ENCODE data around the gene WWOX.
"Not testable (repeated sequence)": the region's sequence is repeated elsewhere in the genome, so short reads cannot be mapped to it uniquely, and the experiment has no call there.

The WWOX gene

DNA sequence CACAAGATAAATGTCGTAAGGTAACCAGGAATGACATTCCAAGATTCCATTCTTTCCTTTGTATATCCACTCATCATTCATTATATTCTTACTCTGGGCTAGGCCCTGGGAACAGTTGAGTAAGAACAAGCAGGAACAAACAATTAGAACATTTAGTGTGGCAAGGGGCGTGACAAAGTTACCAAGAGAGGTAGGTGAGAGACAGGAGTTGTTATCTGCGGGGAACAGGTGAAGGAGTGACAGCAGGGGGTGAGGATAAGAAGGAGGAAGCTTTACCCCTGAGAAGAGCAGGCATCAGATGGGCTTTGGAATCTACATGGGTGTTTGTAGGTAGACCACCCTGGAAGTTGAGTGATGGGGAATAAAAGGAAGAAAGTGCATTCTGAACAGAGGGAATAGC lies 568.9 kb downstream of the WWOX start:
- DNase-seq, result no peak

- DNase-seq, result no peak
These were observed 570.5 kb downstream of the WWOX start for GRCh38 chr16:78669994-78670393.

- no peak for DNase-seq
These were observed 573.5 kb downstream of the WWOX start for GRCh38 chr16:78672779-78673556.

DNA sequence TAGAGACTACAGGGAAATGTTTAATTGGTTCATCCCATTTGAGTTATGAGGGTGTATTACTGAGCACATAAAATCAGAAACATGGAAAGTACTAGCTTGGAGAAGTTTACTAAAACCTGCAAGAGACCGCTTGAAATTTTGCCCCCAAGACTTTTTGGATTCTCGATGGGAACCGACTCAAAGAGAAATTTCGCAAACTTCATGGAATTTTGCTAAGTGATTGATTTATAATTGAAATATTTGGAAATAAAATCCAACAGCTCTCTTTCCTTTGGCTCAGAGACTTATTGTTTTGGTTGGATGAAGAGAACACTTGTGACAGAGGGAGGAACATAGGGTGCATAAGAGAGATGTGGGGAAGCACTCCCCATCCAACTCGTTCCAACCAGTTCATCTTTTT lies 574.4 kb downstream of the WWOX start:
- no peak for DNase-seq

- no peak for DNase-seq
These were observed 575.9 kb downstream of the WWOX start for GRCh38 chr16:78675312-78675711.

DNA sequence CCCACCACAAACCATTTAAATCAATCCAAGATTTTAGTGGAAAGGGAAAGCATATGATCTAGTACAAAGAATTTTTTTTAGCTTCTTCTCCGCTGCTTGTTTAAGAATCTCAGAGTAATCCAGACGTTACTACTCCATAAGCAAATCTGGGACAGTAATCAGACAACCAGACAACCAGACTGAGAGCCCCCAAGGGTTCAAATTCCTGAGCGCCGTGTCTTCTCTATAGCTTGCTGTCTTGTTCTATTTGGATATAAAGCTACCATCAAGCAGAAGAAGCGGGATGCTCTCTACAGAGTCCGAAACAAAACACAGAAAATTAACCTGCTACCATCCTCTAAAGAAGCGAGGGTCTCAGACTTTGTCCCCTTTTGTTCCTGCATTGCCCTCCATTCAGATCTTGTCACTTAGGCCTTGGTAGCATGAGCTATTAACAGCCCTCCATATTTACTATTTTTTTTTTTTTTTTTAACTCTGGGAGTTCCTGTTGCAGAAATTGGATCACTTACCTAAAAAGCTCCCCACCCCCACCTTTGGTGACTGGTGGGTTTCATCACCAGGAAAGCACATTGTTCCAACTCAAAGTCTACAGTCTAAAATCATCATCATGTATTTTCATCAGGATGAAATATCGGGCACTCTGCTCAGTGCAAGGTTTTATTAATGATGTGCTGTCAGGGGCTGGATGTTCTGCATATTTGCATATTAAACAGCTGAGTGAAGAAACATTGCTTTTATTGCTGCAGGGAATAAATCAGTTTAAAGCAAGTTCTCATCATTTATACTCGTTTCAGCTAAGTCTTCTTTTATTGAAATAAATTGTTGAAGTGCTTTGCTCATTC lies 576.7 kb downstream of the WWOX start:
- DNase-seq, result no peak

DNA sequence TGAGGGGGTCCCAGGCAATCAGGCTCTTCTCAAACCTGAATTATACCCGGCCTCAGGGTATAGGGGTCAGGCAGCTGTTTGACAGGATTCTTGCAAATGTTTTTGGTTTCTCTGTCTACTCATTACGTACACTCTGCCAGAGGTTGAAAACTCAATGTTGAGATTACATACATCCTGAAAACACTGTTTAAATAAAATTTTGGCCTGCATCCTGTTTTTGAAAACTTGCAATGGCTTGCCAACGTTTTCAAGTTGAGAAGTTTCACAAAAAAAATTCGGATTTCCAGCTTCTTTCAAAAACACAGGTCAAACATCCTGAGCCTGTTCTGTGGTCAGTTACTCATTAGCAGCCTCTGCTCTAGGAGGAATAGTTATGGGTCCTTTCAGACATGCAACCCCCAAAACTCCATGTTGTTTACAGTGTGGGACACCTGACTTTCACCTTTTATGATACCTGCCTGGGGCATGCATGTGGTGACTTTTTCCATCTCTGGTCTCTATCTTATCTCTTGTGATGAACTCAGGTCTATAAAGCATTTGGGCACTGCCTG lies 577.8 kb downstream of the WWOX start:
- DNase-seq, result no peak

GRCh38 chr16:78679546-78679945 lies 580.1 kb downstream of the WWOX start:
- no peak for DNase-seq

DNA sequence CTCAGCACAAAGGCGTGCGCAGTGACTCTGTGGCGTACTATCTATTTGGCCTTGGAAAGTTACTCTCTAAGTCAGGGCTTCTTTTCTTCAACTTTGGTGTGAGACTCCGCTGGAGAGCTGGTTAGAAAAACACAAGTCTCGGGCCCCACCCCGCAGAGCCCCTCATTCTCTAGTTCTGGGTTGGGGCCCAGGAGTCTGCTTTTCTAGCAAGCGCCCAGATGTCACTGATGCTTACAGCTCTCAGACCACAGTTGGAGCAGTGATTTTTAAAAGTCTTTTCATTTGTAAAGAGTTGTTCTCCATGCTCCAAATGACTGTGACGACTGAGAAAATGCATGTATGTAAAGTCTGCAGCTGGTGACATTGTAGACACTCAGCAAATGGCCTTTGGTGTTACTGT lies 582.3 kb downstream of the WWOX start:
- no peak for DNase-seq

DNA sequence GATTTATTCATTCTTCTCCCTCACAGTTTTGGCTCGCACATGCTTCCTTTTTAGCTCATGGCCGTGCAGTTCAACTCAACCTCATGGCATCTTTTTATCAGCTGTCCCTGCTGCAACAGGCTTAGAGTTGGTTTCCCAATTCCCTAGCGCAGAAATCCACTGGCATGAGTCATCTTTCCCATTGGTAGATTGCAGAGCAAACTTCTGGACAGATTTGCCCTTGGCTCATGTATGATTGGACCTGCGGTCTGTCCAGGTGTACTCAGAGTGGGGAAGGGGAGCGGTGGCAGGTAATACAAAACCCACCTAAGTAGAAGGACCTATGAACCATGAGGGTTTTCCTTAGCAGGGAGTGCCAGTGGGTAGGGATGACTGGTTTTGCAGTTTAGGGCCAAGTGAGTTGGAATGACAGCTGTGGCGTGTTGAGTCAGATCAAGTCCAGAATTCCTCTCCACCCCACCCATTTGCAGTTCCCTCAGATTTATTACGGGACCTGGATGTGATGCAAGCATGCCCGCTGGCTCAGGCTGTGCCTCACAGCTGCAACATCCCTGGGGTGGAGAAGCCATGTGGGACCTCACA lies 584.7 kb downstream of the WWOX start:
- no peak for DNase-seq

GRCh38 chr16:78684655-78685375 lies 585.4 kb downstream of the WWOX start:
- DNase-seq, result no peak

- no peak for DNase-seq
These were observed 587.1 kb downstream of the WWOX start for GRCh38 chr16:78686601-78687000.

DNA sequence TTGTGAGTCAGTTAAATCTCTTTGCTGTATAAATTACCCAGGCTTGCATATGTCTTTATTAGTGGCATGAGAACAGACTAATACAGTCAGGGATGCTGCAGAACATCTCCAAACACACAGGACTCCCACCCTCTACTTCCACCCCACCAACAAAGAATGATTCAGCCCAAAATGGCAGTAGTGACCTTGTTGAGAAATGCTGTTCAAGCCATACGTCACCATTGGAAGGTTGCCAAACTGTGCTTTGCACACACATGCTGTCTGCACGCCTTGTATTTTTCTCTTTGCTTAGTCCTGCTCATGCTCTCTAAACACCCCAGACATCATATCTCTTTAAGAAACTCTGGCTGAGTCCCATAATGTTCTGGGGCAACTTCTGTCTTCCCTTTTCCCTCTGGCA lies 589.6 kb downstream of the WWOX start:
- DNase-seq, result no peak

DNA sequence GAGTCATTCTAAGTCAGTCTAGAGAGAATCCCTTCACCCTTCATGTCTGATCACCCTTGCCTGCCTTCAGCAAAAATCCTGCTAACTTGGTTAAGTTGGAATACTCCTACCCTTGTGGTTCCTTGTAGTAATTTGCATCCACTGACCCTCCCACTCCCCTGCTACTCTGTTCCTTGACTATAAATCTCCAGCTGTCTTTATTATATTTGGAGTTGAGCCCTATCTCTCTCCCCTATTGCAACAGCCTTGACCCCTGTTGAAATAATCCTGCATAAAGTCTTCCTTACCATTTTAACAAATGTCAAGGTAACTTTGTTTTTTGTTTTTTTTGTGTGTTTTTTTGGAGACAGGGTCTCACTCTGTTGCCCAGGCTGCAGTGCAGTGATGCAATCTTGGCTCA lies 590.1 kb downstream of the WWOX start:
- no peak for DNase-seq

- no peak for DNase-seq
These were observed 591.1 kb downstream of the WWOX start for GRCh38 chr16:78690510-78690909.

DNA sequence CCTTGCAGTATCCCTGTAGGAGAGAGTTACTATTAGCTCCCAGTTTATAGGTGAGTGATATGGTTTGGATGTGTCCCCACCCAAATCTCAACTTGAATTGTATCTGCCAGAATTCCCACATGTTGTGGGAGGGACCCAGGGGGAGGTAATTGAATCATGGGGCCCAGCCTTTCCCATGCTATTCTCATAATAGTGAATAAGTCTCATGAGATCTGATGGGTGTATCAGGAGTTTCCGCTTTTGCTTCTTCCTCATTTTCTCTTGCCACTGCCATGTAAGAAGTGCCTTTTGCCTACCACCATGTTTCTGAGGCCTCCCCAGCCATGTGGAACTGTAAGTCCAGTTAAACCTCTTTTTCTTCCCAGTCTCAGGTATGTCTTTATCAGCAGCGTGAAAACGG lies 592.3 kb downstream of the WWOX start:
- not testable (repeated sequence) for DNase-seq

- no peak for DNase-seq
These were observed 594.0 kb downstream of the WWOX start for GRCh38 chr16:78693496-78693895.

DNA sequence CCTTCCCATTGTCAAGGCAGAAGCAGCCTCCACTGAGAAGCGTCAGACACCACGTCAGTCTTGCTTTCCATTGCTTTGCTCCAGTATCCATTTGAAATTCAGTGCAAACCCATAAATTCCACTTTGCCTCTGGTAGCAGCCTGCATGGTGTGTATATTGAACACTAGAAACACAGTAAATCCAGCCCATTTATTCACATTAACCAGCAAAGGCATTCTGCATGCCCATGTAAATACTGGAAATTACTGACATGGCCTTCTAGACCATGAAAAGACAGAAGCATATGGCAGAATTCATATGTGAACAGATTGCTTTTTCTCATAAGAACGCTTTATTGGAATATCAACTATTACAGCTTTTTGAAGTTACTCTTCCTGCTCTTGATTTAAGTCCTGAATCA lies 595.0 kb downstream of the WWOX start:
- DNase-seq, result no peak

DNA sequence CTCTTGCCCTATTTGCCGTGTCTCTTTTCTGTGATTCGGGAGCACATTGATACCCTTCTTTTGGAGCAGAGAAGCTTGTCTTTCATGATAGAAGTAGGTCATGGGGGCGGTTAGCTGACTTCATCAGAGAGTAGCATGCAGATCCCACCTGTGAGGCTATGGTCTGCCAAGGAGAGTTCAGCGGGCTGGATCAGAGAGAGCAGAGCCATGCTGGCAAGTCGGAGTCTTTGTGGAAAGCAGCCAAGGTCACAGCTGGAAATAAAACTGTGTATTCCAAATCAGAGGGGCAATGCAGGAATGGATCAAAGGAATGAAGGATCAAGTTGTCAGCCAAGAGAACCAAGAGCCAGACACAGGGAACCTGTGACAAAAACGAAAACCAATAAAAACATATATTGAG lies 595.9 kb downstream of the WWOX start:
- DNase-seq, result no peak

GRCh38 chr16:78696797-78697196 lies 597.3 kb downstream of the WWOX start:
- no peak for DNase-seq

DNA sequence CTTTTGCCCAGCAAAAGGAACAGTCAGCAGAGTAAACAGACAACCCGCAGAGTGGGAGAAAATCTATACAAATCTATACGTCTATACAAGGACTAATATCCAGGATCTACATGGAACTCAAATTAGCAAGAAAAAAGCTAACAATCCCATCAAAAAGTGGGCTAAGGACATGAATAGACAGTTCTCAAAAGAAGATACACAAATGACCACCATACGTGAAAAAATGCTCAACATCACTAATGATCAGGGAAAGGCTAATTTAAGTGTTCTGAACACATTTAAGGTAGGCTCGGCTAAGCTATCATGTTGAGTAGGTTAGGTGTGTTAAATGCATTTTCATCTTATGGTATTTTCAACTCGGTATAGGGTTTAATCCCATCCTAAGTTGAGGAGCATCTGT lies 598.0 kb downstream of the WWOX start:
- DNase-seq, result no peak

DNA sequence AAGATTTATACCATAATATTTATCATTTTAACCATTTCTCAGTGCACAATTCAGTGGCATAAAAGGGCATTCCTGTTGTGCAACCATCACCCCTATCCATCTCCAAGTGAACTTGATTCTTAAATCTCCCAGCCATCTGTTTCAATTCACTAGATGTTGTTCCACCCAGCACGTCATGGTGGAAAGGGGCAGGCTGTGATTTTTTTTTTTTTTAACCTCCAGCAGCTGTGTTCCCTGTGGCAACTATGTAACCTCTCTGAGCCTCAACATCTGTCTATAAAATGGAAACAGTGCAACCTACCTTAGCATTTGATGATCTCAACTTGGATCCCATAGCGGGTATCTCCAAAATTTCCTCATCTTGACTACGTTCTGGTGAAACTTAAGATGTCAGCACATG lies 604.5 kb downstream of the WWOX start:
- DNase-seq, result no peak

- DNase-seq, result no peak
These were observed 605.0 kb downstream of the WWOX start for GRCh38 chr16:78704416-78704815.

All from bone marrow (tissue), 2 donors.